PC-9 (cell line): ENCODE results near the gene IFT122. TPM values are rescaled to one million over a fixed set of nuclear protein-coding genes. Genes with fewer than 3 reads are reported as not detected.

Experiments
- BruUV-seq: library from RNA; stranded (reverse); fragments of 400-500 nt; replicated peaks from 2 replicates; lab custom pipeline; 2021; lab: Mats Ljungman, UMichigan
- CTCF ChIA-PET: fragments of 300-600 bp; sonication (Branson Sonifier 250); formaldehyde crosslinking; loops from one replicate; lab custom pipeline; 2022; ENCODE audit warnings: antibody characterized with exemption; lab: Charles Lee
- POLR2A ChIA-PET: fragments of 300-600 bp; sonication (Branson Sonifier 250); formaldehyde crosslinking; loops from one replicate; lab custom pipeline; 2022; ENCODE audit warnings: antibody characterized with exemption; ENCODE audit not compliant: unreplicated experiment; lab: Charles Lee
- DNase-seq, 2 experiments: peaks; one replicate each; pipeline versions ENCODE4 v3.0.0 to v3.0.0-alpha.2; 2015 to 2022; ENCODE audit warnings: mixed read lengths in 1 of 2
- H2AFZ ChIP-seq: fragments of 200-600 bp; sonication (generic); 2 replicates; pipeline ENCODE4 v1.8.1; 2017; ENCODE audit warnings: antibody characterized with exemption
- H3F3A ChIP-seq: fragments of 200-600 bp; sonication (generic); 2 replicates; pipeline ENCODE4 v1.8.1; 2017; ENCODE audit warnings: antibody characterized with exemption, mild to moderate bottlenecking, low read depth; ENCODE audit not compliant: insufficient read depth
- H3K27ac ChIP-seq: fragments of 200-600 bp; sonication (generic); 2 replicates; pipeline ENCODE4 v1.6.1; 2016; ENCODE audit warnings: mixed run types
- H3K27me3 ChIP-seq: fragments of 200-600 bp; sonication (generic); 2 replicates; pipeline ENCODE4 v1.6.1; 2016; ENCODE audit warnings: low read depth, mixed run types; ENCODE audit not compliant: insufficient read depth
- H3K36me3 ChIP-seq: fragments of 200-600 bp; sonication (generic); 2 replicates; pipeline ENCODE4 v1.6.1; 2016; ENCODE audit warnings: low read depth, mixed run types
- H3K4me1 ChIP-seq: fragments of 200-600 bp; sonication (generic); replicated peaks from 2 replicates; pipeline ENCODE4 v1.6.1; 2016; ENCODE audit warnings: mixed run types; ENCODE audit not compliant: insufficient read depth
- H3K4me2 ChIP-seq: fragments of 200-600 bp; sonication (generic); 2 replicates; pipeline ENCODE4 v1.6.1; 2017; ENCODE audit warnings: mixed run types
- H3K4me3 ChIP-seq: fragments of 200-600 bp; sonication (generic); 2 replicates; pipeline ENCODE4 v1.6.1; 2016; ENCODE audit warnings: mixed run types
- H3K79me2 ChIP-seq: fragments of 200-600 bp; sonication (generic); 2 replicates; pipeline ENCODE4 v1.6.1; 2017; ENCODE audit warnings: low read depth, mixed run types
- H3K9me2 ChIP-seq: fragments of 200-600 bp; sonication (generic); 2 replicates; pipeline ENCODE4 v1.8.1; 2017; ENCODE audit warnings: mild to moderate bottlenecking; ENCODE audit not compliant: insufficient read depth
- H3K9me3 ChIP-seq: fragments of 200-600 bp; sonication (generic); 2 replicates; pipeline ENCODE4 v1.8.1; 2016; ENCODE audit warnings: low read depth; ENCODE audit not compliant: insufficient read depth
- H4K20me1 ChIP-seq: fragments of 200-600 bp; sonication (generic); 2 replicates; pipeline ENCODE4 v1.8.1; 2017; ENCODE audit not compliant: insufficient read depth
- CTCF ChIP-seq: fragments of 200-600 bp; sonication (generic); conservative IDR thresholded peaks from 2 replicates; pipeline ENCODE4 v1.6.1; 2017; ENCODE audit warnings: mixed run types, antibody characterized with exemption, mild to moderate bottlenecking, moderate library complexity
- EZH2 ChIP-seq: fragments of 200-600 bp; sonication (generic); IDR thresholded peaks from 2 replicates; pipeline ENCODE4 v1.8.0; 2017; ENCODE audit warnings: antibody characterized with exemption, low read depth
- intact Hi-C: fragments of 100-400 bp; cut with micrococcal nuclease; formaldehyde crosslinking; loops from one replicate; pipeline ENCODE4 v1.10.0; 2022; ENCODE audit not compliant: unreplicated experiment
- total RNA-seq: library from RNA; stranded (reverse); gene quantifications from 2 replicates; pipeline ENCODE4 v1.2.3, GENCODE V29; 2021

The IFT122 gene
- total RNA-seq, 1 experiment from 2014 or later: 55.6 TPM

DNA sequence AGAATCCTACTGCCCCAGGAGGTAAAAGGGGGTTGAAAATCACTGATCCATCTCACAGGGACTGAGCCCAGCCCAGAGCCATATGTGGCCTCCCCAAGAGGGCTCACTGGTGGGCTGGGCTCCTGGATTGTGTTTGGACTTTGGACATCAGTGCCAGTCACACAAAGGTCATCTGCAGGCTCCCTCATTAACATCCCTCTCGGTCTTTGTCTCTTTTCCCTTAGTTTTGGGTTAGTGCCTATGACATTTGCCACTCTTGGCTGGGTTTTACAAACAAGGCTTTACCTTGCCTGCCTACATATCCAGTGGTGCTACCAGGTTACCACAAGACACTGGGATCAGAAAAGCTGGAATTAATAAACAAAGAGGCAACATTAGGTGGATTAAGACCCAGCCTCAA is 27.9 kb downstream of the IFT122 start:
- H3K79me2 ChIP-seq: no peaks in the 10 kb centered on the region
- ChIA-PET POLR2A (no interaction called here), CTCF (no interaction called here)
- no peak overlapping the region for H3K4me2 ChIP-seq
- TF ChIP-seq EZH2: no peak
- no peak for TF ChIP-seq CTCF
- intact Hi-C loops: no loop called here
- H3F3A ChIP-seq: peaks cover 7% of the 10 kb centered on the region; the same call in 1 of the 2 replicates
- no peaks in the 10 kb centered on the region for H3K27me3 ChIP-seq
- no peaks in the 10 kb centered on the region for H3K9me3 ChIP-seq
- H4K20me1 ChIP-seq: no peaks in the 10 kb centered on the region
- H3K9me2 ChIP-seq: no peaks in the 10 kb centered on the region
- H3K4me3 ChIP-seq: no peak overlapping the region
- H3K4me1 ChIP-seq: peaks cover 2% of the 10 kb centered on the region; the same call in 1 of the 2 replicates
- H3K36me3 ChIP-seq: 0 out of 2 replicates have a peak, but pooled peaks cover 4% of the 10 kb centered on the region
- BruUV-seq: no TSS peak
- no peak overlapping the region for H3K27ac ChIP-seq
- no peak for DNase-seq
- H2AFZ ChIP-seq: no peak overlapping the region

- POLR2A ChIA-PET: interaction anchor here (0.7 kb wide), 1 partner anchor 46 kb away, joined by 4 read pairs; no protein-coding TSS in a partner anchor
- 0 out of 2 replicates have a peak, but pooled peaks cover 6% of the 10 kb centered on the region for H3F3A ChIP-seq
- H3K36me3 ChIP-seq: 0 out of 2 replicates have a peak, but pooled peaks cover 4% of the 10 kb centered on the region
- no peaks in the 10 kb centered on the region for H3K9me3 ChIP-seq
- H3K27ac ChIP-seq: no peak overlapping the region
- no peaks in the 10 kb centered on the region; the same call in 1 of the 2 replicates for H3K4me1 ChIP-seq
- CTCF ChIA-PET: interaction anchor here (0.6 kb wide), 1 partner anchor 25 kb away, joined by 5 read pairs; no protein-coding TSS in a partner anchor
- H2AFZ ChIP-seq: no peak overlapping the region
- no peak overlapping the region for H3K4me3 ChIP-seq
- intact Hi-C loops: no loop called here
- TF ChIP-seq EZH2 (no peak), CTCF (no peak)
- H3K4me2 ChIP-seq: no peak overlapping the region
- DNase-seq: peak in 1 of 2 experiments; percentile 63
- H4K20me1 ChIP-seq: no peaks in the 10 kb centered on the region
- no peaks in the 10 kb centered on the region for H3K27me3 ChIP-seq
- no peaks in the 10 kb centered on the region for H3K79me2 ChIP-seq
- BruUV-seq: no TSS peak
- H3K9me2 ChIP-seq: no peaks in the 10 kb centered on the region
Observed at GRCh38 chr3:129469026-129469425, 29.0 kb downstream of the IFT122 start.

DNA sequence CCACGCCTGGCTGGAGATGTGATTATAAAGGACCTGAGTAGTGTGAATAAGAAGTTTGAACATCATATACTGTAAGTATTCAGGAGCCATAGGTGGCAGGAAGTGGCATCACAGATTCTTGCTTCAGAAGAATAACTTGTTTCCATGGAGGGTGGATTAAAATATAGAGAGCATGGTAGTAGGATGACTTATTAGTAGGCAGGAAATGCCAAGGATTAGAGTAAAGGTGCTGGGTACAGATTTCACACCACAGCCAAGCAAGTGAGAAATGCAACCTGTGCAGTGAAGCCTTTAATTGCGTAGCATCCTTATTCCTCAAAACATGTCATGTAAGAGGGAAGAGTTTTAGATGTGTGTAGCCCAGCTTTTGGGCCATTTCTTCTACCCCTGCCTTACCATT is 30.8 kb downstream of the IFT122 start:
- Histone ChIP-seq H3K4me2 (no peak overlapping the region), H3K4me1 (no peaks in the 10 kb centered on the region; the same call in 1 of the 2 replicates), H3K27me3 (no peaks in the 10 kb centered on the region), H3F3A (0 out of 2 replicates have a peak, but pooled peaks cover 6% of the 10 kb centered on the region), H3K79me2 (no peaks in the 10 kb centered on the region), H3K4me3 (no peak overlapping the region), H3K9me3 (no peaks in the 10 kb centered on the region), H4K20me1 (no peaks in the 10 kb centered on the region), H3K9me2 (no peaks in the 10 kb centered on the region), H3K27ac (no peak overlapping the region), H3K36me3 (0 out of 2 replicates have a peak, but pooled peaks cover 4% of the 10 kb centered on the region), H2AFZ (no peak overlapping the region)
- POLR2A ChIA-PET: no interaction called here
- no peak for TF ChIP-seq EZH2
- no peak for TF ChIP-seq CTCF
- DNase-seq: peak in 1 of 2 experiments; percentile 34
- BruUV-seq: no TSS peak
- intact Hi-C loops: no loop called here
- CTCF ChIA-PET: no interaction called here
